Gastrocnemius medialis (tissue), 4 donors: Measurements from ENCODE around the gene PHLDA2. TPM values are rescaled to one million over a fixed set of nuclear protein-coding genes. Genes with fewer than 3 reads are reported as not detected.
A peak's percentile ranks its signal among the peaks of the same experiment; 100 is the strongest.

ENCODE experiments used
- ATAC-seq, 2 donors: fragments of 150-250 bp; one replicate each; pipeline ENCODE4 v1.9.1; 2016
- DNase-seq, 2 donors: peaks; one replicate each; pipeline ENCODE4 v3.0.0-alpha.2; 2019
- H3K27ac ChIP-seq, 4 donors: fragments of 200-600 bp; sonication (generic); 1 replicate in 1 of 4; 2 replicates in 3 of 4; pipeline ENCODE4 v1.5.1; 2016 to 2018; ENCODE audit warnings: mild to moderate bottlenecking in 2 of 4, moderate library complexity in 1 of 4
- H3K27me3 ChIP-seq, 3 donors: fragments of 200-600 bp; sonication (generic) in 2 of 3; 1 replicate in 1 of 3; 2 replicates in 2 of 3; pipeline versions ENCODE4 v1.5.1 to v1.6.0; 2016 to 2019; ENCODE audit warnings: mild to moderate bottlenecking in 1 of 3, moderate library complexity in 1 of 3
- H3K36me3 ChIP-seq, 2 donors: fragments of 200-600 bp; sonication (generic) in 1 of 2; one replicate each; pipeline ENCODE4 v1.5.1; 2017 to 2018
- H3K4me1 ChIP-seq, 2 donors: fragments of 200-600 bp; sonication (generic) in 1 of 2; one replicate each; pipeline ENCODE4 v1.5.1; 2016 to 2017; ENCODE audit warnings: mild to moderate bottlenecking in 2 of 2
- H3K4me3 ChIP-seq, 4 donors: fragments of 200-600 bp; sonication (generic) in 3 of 4; 1 replicate in 1 of 4; 2 replicates in 3 of 4; pipeline ENCODE4 v1.5.1; 2016 to 2019; ENCODE audit warnings: mild to moderate bottlenecking in 2 of 4
- H3K9me3 ChIP-seq, 3 donors: fragments of 200-600 bp; sonication (generic) in 2 of 3; 1 replicate in 1 of 3; 2 replicates in 2 of 3; pipeline ENCODE4 v1.5.1; 2016 to 2019
- CTCF ChIP-seq, 5 experiments: fragments of 450-650 bp in 3 of 5; fragments of 200-600 bp in 2 of 5; sonication (generic) in 2 of 5; IDR thresholded peaks in 4 of 5; conservative IDR thresholded peaks in 1 of 5; 1 replicate in 4 of 5; 2 replicates in 1 of 5; pipeline ENCODE4 v1.5.1; 2016 to 2019; ENCODE audit warnings: antibody characterized with exemption in 5 of 5, mild to moderate bottlenecking in 3 of 5, moderate library complexity in 3 of 5
- POLR2A ChIP-seq, 2 donors: fragments of 450-650 bp; IDR thresholded peaks; one replicate each; pipeline ENCODE4 v1.6.1; 2017; ENCODE audit warnings: antibody characterized with exemption in 2 of 2, mild to moderate bottlenecking in 2 of 2, moderate library complexity in 2 of 2
- in situ Hi-C, 4 donors: fragments of 200-750 bp; cut with MboI; loops; one replicate each; pipeline versions ENCODE4 v1.15.0 to v1.8.0; 2017; ENCODE audit warnings: low sequenced_read_pairs in 4 of 4
- intact Hi-C: fragments of 100-400 bp; cut with DNase I; formaldehyde crosslinking; loops from one replicate; pipeline ENCODE4 v1.15.1; 2023; ENCODE audit warnings: low total_unique reads
- total RNA-seq, 4 donors: library from RNA; depleted of rRNA; stranded (reverse); fragments of >200 nt; gene quantifications; one replicate each; pipeline versions ENCODE4 v1.1.0 to v1.2.3, GENCODE V29; 2016

The PHLDA2 gene
- total RNA-seq, 4 donors from 2014 or later, result 1.4 TPM; not detected in 3

- Histone ChIP-seq H3K9me3 (no peaks in the 10 kb centered on the region), H3K27ac (peak overlapping the region; percentile 48 to 73 (median 66)), H3K4me3 (peak overlapping the region; percentile 62 to 65 (median 63)), H3K27me3 (peaks cover 6 to 14% (median 8%) of the 10 kb centered on the region in 3 donors), H3K4me1 (peaks cover 3 to 9% of the 10 kb centered on the region in 2 donors), H3K36me3 (no peaks in the 10 kb centered on the region)
- intact Hi-C loops (loop anchor here (5.0 kb wide), 1 partner anchor 521 kb away; no protein-coding TSS in a partner anchor), in situ Hi-C loops (no loop called here)
- no peak for DNase-seq
- TF ChIP-seq CTCF (IDR thresholded peaks at IDR 0.05 in 4 of 5, conservative IDR thresholded peaks at IDR 0.05 in 1 of 5) (no peak), POLR2A (IDR thresholded peaks at IDR 0.05) (no peak)
- peak in 1 of 2 donors; percentile 7 for ATAC-seq
These were observed 27.9 kb downstream of the PHLDA2 start for GRCh38 chr11:2901196-2901796.

- in situ Hi-C loops (loop anchor here in 3 of 4 donors (10.0 to 25.0 kb wide), 3 partner anchors 212 to 474 kb away; partner anchors contain the start of genes KCNQ1OT1 (in 3 of the 3), KCNQ1 (in 1 of the 3) and TRPM5 (in 1 of the 3)), intact Hi-C loops (loop anchor here (10.0 kb wide), 1 partner anchor 594 kb away; the partner anchor contains the start of genes C11orf21 and TSPAN32)
- TF ChIP-seq CTCF (IDR thresholded peaks at IDR 0.05 in 4 of 5, conservative IDR thresholded peaks at IDR 0.05 in 1 of 5) (no peak), POLR2A (IDR thresholded peaks at IDR 0.05) (no peak)
- H3K4me3 ChIP-seq, result no peak overlapping the region
- H3K4me1 ChIP-seq, result peaks cover 3 to 9% of the 10 kb centered on the region in 2 donors
- peaks cover under 1 to 13% (median 6%) of the 10 kb centered on the region in 3 donors for H3K27me3 ChIP-seq
- no peak for ATAC-seq
- no peaks in the 10 kb centered on the region for H3K36me3 ChIP-seq
- DNase-seq, result peak in 1 of 2 donors; percentile 36
- no peaks in the 10 kb centered on the region for H3K9me3 ChIP-seq
- H3K27ac ChIP-seq, result peak overlapping the region in 3 of 4 donors; percentile 51 to 64 (median 57)
These were observed 30.0 kb downstream of the PHLDA2 start for GRCh38 chr11:2899080-2899783.

DNA sequence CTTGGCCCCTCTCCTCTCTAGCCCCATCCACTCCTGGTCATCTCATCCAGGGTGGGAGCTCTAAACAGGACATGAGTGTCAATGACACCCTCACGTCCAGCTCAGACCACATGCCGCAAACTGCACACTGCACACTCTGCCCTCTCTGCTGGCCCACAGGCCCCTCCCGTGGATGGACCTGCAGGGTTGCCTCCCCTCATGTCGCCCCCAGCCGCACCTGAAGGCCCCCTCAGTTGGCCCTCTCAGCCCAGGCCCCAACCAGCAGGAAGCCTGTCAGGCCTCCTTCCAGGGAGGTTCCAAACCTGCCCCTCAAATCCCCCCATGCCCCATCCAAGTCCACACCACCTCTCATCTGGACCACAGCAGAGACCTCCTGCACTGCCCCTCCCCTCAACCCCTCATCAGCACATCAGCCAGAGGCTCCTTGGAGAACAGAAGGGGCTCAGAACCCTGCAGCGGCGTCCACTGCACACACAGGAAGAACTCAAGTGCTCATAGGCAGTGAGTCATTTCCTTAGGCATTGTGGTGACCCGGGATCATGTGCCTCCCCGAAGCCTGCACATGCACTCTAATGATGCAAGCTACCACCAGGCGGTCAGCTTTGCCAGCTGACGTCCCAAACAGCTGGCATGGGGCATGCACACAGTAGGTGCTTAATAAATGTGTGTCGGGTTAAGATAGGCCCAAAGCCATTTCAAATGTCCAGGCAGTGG, 30.7 kb downstream of the PHLDA2 start:
- DNase-seq (peak; percentile 43 to 48), ATAC-seq (peak; percentile 51 to 75)
- no peak for TF ChIP-seq CTCF (IDR thresholded peaks at IDR 0.05 in 4 of 5, conservative IDR thresholded peaks at IDR 0.05 in 1 of 5)
- TF ChIP-seq POLR2A (IDR thresholded peaks at IDR 0.05), result peak; percentile 10 to 15
- H3K4me1 ChIP-seq, result peaks cover 3 to 9% of the 10 kb centered on the region in 2 donors
- H3K4me3 ChIP-seq, result no peak overlapping the region
- H3K9me3 ChIP-seq, result no peaks in the 10 kb centered on the region
- H3K36me3 ChIP-seq, result no peaks in the 10 kb centered on the region
- intact Hi-C loops, result loop anchor here (10.0 kb wide), 1 partner anchor 594 kb away; the partner anchor contains the start of genes C11orf21 and TSPAN32
- peak overlapping the region in 3 of 4 donors; percentile 51 to 64 (median 57) for H3K27ac ChIP-seq
- H3K27me3 ChIP-seq, result peaks cover 0 to 8% (median 3%) of the 10 kb centered on the region in 3 donors
- in situ Hi-C loops, result loop anchor here in 3 of 4 donors (10.0 to 25.0 kb wide), 3 partner anchors 211 to 474 kb away; partner anchors contain the start of genes KCNQ1OT1 (in 3 of the 3), KCNQ1 (in 1 of the 3) and TRPM5 (in 1 of the 3)

DNA sequence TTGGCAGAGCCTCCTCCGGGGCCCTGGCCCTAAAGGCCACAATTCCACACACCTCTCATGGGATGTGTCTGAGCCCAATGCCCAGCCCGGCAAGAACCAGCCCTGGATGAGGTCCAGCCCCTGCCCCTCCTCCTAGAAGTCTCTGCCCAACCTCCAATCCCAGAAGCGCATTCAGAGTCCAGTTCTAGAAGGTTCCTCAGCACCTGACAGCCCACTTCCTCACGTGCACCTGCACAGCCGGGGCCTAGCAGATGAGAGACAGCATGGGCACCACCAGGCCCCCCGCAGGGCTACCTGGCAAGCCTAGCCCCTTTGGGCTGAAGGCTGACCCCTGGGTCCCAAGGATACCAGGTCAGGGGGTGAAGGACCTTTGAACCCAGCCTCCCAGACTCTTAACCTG, 32.2 kb downstream of the PHLDA2 start:
- intact Hi-C loops, result loop anchor here (10.0 kb wide), 1 partner anchor 592 kb away; the partner anchor contains the start of genes C11orf21 and TSPAN32
- Histone ChIP-seq H3K27ac (no peak overlapping the region), H3K36me3 (no peaks in the 10 kb centered on the region), H3K9me3 (no peaks in the 10 kb centered on the region), H3K4me1 (peaks cover 0 to 6% of the 10 kb centered on the region in 2 donors), H3K4me3 (no peak overlapping the region), H3K27me3 (no peaks in the 10 kb centered on the region)
- ATAC-seq (no peak), DNase-seq (no peak)
- in situ Hi-C loops, result loop anchor here in 3 of 4 donors (10.0 to 25.0 kb wide), 3 partner anchors 210 to 472 kb away; partner anchors contain the start of genes KCNQ1OT1 (in 3 of the 3), KCNQ1 (in 1 of the 3) and TRPM5 (in 1 of the 3)
- TF ChIP-seq POLR2A (IDR thresholded peaks at IDR 0.05) (no peak), CTCF (IDR thresholded peaks at IDR 0.05 in 4 of 5, conservative IDR thresholded peaks at IDR 0.05 in 1 of 5) (no peak)
